ENCODE data around the gene DDX4.
A peak's percentile ranks its signal among the peaks of the same experiment; 100 is the strongest.
"Not testable (repeated sequence)": the region's sequence is repeated elsewhere in the genome, so short reads cannot be mapped to it uniquely, and the experiment has no call there.

The DDX4 gene

GRCh38 chr5:55712023-55712859 lies 25.6 kb upstream of the DDX4 start, which contains the start of gene SLC38A9:
Gene SLC38A9, minus strand, starts transcription at chr5:55712324. Its CDS starts 14,366 bp downstream, at chr5:55697958.
- H3K4me3 ChIP-seq (ENCODE audit: low read depth, low read length), result peak within 1 kb of the TSS; percentile 75
- no peak for TF ChIP-seq CTCF (IDR thresholded peaks at IDR 0.05; ENCODE audit: borderline replicate concordance, insufficient read depth, low read depth, low read length)

- no peak overlapping the region for H3K4me3 ChIP-seq (ENCODE audit: low read depth, low read length)
- TF ChIP-seq CTCF (IDR thresholded peaks at IDR 0.05; ENCODE audit: borderline replicate concordance, insufficient read depth, low read depth, low read length), result no peak
Observed at GRCh38 chr5:55713871-55714270, 24.0 kb upstream of the DDX4 start.

GRCh38 chr5:55714339-55714738 lies 23.5 kb upstream of the DDX4 start:
- TF ChIP-seq CTCF (IDR thresholded peaks at IDR 0.05; ENCODE audit: borderline replicate concordance, insufficient read depth, low read depth, low read length), result no peak
- no peak overlapping the region for H3K4me3 ChIP-seq (ENCODE audit: low read depth, low read length)

- no peak overlapping the region for H3K4me3 ChIP-seq (ENCODE audit: low read depth, low read length)
- no peak for TF ChIP-seq CTCF (IDR thresholded peaks at IDR 0.05; ENCODE audit: borderline replicate concordance, insufficient read depth, low read depth, low read length)
Observed at GRCh38 chr5:55714749-55715148, 23.1 kb upstream of the DDX4 start.

GRCh38 chr5:55715519-55716078 lies 22.3 kb upstream of the DDX4 start:
- H3K4me3 ChIP-seq (ENCODE audit: low read depth, low read length), result no peak overlapping the region
- no peak for TF ChIP-seq CTCF (IDR thresholded peaks at IDR 0.05; ENCODE audit: borderline replicate concordance, insufficient read depth, low read depth, low read length)

- not testable (repeated sequence) for H3K4me3 ChIP-seq (ENCODE audit: low read depth, low read length)
Observed at GRCh38 chr5:55719026-55719425, 18.8 kb upstream of the DDX4 start.

- H3K4me3 ChIP-seq (ENCODE audit: low read depth, low read length), result no peak overlapping the region
- TF ChIP-seq CTCF (IDR thresholded peaks at IDR 0.05; ENCODE audit: borderline replicate concordance, insufficient read depth, low read depth, low read length), result no peak
Observed at GRCh38 chr5:55720188-55720703, 17.6 kb upstream of the DDX4 start.

Measured in GM12875 (cell line).